ENCODE data around the gene UBR1. TPM values are rescaled to one million over a fixed set of nuclear protein-coding genes. Genes with fewer than 3 reads are reported as not detected.
"Not testable (repeated sequence)": the region's sequence is repeated elsewhere in the genome, so short reads cannot be mapped to it uniquely, and the experiment has no call there.

UBR1 gene
- total RNA-seq, 1 donor from 2014 or later: 21.9 TPM

DNA sequence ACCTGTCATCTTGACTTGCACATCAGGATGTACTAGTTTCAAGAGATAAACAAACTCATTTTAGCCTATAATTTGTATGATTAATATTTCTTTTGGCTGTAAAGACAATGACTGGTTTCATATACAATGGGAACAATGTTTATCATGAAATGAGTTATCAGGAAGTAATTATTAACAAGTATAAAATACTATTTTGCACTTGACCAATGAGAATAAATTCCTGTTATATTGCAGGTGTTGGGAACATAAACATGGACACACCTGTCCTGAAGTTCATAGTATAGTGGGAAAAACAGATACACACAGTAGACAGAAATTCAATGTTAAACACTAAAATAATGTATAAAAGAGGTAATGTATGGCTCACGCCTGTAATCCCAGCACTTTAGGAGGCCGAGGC is 56.9 kb downstream of the UBR1 start:
- no peak for DNase-seq (ENCODE audit: extremely low spot score in 2 of 2)
- Histone ChIP-seq H3K9me3 (no peaks in the 10 kb centered on the region), H3K27ac (no peak overlapping the region), H3K36me3 (peaks cover 0 to 38% of the 10 kb centered on the region in 2 donors), H3K4me3 (no peak overlapping the region), H3K27me3 (no peaks in the 10 kb centered on the region), H3K4me1 (no peaks in the 10 kb centered on the region)
- TF ChIP-seq POLR2AphosphoS5 (IDR thresholded peaks at IDR 0.05; ENCODE audit: insufficient read depth in 1 of 2, low read depth in 1 of 2): peak in 1 of 2 donors; percentile 1
- TF ChIP-seq POLR2A (IDR thresholded peaks at IDR 0.05): no peak
- intact Hi-C loops (cut with DNase I): no loop called here

DNA sequence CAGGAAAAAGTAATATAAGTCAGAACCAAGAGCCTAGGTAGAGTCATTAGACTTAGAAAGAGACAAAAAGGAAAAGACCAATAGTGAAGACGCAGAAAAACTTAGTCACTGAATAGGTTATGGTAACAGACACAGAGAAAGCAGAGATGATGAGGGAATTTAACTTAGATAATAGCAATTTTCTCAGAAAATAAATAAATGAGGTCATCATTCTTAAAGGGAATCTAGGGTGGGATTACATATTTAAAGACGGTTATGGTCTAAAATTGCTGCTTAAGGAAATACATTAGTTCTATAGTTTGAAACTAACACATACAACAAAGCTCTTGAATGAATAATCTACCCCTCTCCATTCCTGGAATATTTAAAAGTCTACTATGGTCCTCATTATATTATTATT is 59.4 kb downstream of the UBR1 start:
- TF ChIP-seq POLR2AphosphoS5 (IDR thresholded peaks at IDR 0.05; ENCODE audit: insufficient read depth in 1 of 2, low read depth in 1 of 2) (no peak), POLR2A (IDR thresholded peaks at IDR 0.05) (no peak)
- TF ChIP-seq, protein P1, sequence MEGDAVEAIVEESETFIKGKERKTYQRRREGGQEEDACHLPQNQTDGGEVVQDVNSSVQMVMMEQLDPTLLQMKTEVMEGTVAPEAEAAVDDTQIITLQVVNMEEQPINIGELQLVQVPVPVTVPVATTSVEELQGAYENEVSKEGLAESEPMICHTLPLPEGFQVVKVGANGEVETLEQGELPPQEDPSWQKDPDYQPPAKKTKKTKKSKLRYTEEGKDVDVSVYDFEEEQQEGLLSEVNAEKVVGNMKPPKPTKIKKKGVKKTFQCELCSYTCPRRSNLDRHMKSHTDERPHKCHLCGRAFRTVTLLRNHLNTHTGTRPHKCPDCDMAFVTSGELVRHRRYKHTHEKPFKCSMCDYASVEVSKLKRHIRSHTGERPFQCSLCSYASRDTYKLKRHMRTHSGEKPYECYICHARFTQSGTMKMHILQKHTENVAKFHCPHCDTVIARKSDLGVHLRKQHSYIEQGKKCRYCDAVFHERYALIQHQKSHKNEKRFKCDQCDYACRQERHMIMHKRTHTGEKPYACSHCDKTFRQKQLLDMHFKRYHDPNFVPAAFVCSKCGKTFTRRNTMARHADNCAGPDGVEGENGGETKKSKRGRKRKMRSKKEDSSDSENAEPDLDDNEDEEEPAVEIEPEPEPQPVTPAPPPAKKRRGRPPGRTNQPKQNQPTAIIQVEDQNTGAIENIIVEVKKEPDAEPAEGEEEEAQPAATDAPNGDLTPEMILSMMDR (IDR thresholded peaks at IDR 0.05): no peak
- peaks cover 0 to 47% of the 10 kb centered on the region in 2 donors for H3K36me3 ChIP-seq

DNA sequence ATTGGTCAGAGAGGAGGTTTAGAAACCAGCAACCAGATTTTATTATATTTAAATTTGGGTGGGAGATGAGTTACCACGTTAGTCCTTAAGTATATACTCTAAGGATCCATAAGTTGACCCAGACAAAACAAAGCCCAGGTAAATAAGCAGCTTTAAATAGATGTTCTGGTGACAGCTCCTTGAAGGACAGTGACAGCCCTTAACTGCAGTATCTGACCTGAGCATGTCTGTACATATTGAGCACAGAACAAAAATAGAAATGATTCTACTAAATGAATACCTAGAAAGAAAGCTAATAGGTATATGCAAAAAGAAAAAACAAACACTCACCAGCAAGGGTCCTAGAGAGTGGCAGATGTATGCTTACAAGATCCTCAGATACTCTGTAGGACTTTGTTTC is 63.0 kb downstream of the UBR1 start:
- peaks cover 0 to 42% of the 10 kb centered on the region in 2 donors for H3K36me3 ChIP-seq
- TF ChIP-seq, protein P1 (IDR thresholded peaks at IDR 0.05): no peak
- no peak for TF ChIP-seq POLR2AphosphoS5 (IDR thresholded peaks at IDR 0.05; ENCODE audit: insufficient read depth in 1 of 2, low read depth in 1 of 2)
- no peak for TF ChIP-seq POLR2A (IDR thresholded peaks at IDR 0.05)
- intact Hi-C loops (cut with DNase I): no loop called here

More for the DNA sequence above, 59.4 kb downstream of the UBR1 start:
- DNase-seq (ENCODE audit: extremely low spot score in 2 of 2): no peak
- H3K27ac ChIP-seq: no peak overlapping the region
- no peak overlapping the region for H3K4me3 ChIP-seq
- intact Hi-C loops (cut with DNase I): no loop called here
- no peaks in the 10 kb centered on the region for H3K4me1 ChIP-seq
- no peaks in the 10 kb centered on the region for H3K9me3 ChIP-seq
- H3K27me3 ChIP-seq: no peaks in the 10 kb centered on the region

DNA sequence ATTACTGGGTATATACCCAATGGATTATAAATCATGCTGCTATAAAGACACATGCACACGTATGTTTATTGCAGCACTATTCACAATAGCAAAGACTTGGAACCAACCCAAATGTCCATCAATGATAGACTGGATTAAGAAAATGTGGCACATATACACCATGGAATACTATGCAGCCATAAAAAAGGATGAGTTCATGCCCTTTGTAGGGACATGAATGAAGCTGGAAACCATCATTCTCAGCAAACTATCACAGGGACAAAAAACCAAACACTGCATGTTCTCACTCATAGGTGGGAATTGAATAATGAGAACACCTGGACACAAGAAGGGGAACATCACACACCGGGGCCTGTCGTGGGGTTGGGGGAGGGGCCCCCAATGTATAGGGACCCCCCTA is 64.8 kb downstream of the UBR1 start:
- H3K27me3 ChIP-seq; H3K9me3 ChIP-seq; H3K4me1 ChIP-seq; H3K4me3 ChIP-seq; H3K27ac ChIP-seq; intact Hi-C loops (cut with DNase I); DNase-seq (ENCODE audit: extremely low spot score in 2 of 2): not testable (repeated sequence)
- H3K36me3 ChIP-seq: peaks cover 0 to 36% of the 10 kb centered on the region in 2 donors

More for the DNA sequence above, 63.0 kb downstream of the UBR1 start:
- H3K4me3 ChIP-seq: no peak overlapping the region
- no peaks in the 10 kb centered on the region for H3K4me1 ChIP-seq
- no peaks in the 10 kb centered on the region for H3K27me3 ChIP-seq
- no peak overlapping the region for H3K27ac ChIP-seq
- DNase-seq (ENCODE audit: extremely low spot score in 2 of 2): no peak
- H3K9me3 ChIP-seq: no peaks in the 10 kb centered on the region

DNA sequence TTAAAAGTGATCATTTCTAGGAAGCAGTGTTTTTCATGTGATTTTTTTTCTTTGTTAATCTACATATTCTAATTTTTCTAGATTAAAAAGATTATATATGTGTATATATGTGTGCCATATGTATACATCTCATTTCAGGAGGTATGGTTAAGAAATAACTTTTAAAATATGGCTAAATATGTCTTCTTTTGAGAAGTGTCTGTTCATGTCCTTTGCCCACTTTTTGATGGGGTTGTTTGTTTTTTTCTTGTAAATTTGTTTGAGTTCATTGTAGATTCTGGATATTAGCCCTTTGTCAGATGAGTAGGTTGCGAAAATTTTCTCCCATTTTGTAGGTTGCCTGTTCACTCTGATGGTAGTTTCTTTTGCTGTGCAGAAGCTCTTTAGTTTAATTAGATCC is 70.6 kb downstream of the UBR1 start:
- DNase-seq (ENCODE audit: extremely low spot score in 2 of 2); H3K27ac ChIP-seq; H3K4me3 ChIP-seq; intact Hi-C loops (cut with DNase I); H3K9me3 ChIP-seq; H3K4me1 ChIP-seq; H3K27me3 ChIP-seq: not testable (repeated sequence)
- peaks cover 0 to 34% of the 10 kb centered on the region in 2 donors for H3K36me3 ChIP-seq

DNA sequence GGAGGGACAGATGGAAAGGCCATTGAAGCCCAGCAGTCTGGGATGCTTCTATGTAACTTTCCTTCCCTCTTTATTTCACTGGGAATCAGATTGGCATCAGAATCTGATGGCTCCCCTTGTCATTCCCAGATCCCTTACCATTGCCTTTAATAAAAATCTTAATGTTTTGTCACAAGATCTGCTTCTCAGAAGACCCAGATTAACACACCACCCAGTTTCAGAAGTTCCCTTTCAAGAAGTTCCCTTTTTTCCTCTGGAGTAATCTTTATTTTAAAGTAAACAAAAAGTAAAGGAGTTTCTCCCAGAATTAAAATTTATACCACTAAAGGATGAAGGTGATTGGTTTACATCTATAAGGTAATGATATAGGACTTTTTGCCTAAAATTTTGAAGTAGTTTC is 76.4 kb downstream of the UBR1 start:
- TF ChIP-seq POLR2AphosphoS5 (IDR thresholded peaks at IDR 0.05; ENCODE audit: insufficient read depth in 1 of 2, low read depth in 1 of 2) (no peak), POLR2A (IDR thresholded peaks at IDR 0.05) (no peak)
- TF ChIP-seq, protein P1 (IDR thresholded peaks at IDR 0.05): no peak
- Histone ChIP-seq H3K4me3 (no peak overlapping the region), H3K4me1 (no peaks in the 10 kb centered on the region), H3K27ac (no peak overlapping the region), H3K27me3 (no peaks in the 10 kb centered on the region), H3K36me3 (peaks cover 0 to 51% of the 10 kb centered on the region in 2 donors), H3K9me3 (no peaks in the 10 kb centered on the region)
- DNase-seq (ENCODE audit: extremely low spot score in 2 of 2): no peak
- intact Hi-C loops (cut with DNase I): no loop called here

DNA sequence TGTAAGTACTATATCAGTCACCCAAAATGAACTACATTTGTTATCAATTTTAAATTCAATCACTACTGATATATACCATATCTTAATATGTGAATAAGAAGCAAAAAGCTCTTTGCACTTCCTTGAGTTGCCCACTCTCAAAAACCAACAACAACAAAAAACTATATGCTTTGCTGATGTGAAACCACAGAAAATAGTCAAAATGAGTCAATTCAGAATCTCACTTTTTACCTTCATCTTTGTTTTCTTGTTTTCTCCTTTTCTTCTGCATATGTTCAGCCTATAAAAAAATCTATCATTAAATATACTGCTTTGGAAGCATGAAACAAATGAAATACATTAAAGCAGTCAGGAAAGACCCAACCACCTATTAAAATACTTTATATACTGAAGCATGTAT is 80.7 kb downstream of the UBR1 start:
- no peak overlapping the region for H3K27ac ChIP-seq
- H3K36me3 ChIP-seq: peaks cover 3 to 59% of the 10 kb centered on the region in 2 donors
- no peak overlapping the region for H3K4me3 ChIP-seq
- no peaks in the 10 kb centered on the region for H3K9me3 ChIP-seq
- DNase-seq (ENCODE audit: extremely low spot score in 2 of 2): no peak
- H3K27me3 ChIP-seq: no peaks in the 10 kb centered on the region
- TF ChIP-seq POLR2AphosphoS5 (IDR thresholded peaks at IDR 0.05; ENCODE audit: insufficient read depth in 1 of 2, low read depth in 1 of 2) (no peak), POLR2A (IDR thresholded peaks at IDR 0.05) (no peak)
- TF ChIP-seq, protein P1 (IDR thresholded peaks at IDR 0.05): no peak
- no peaks in the 10 kb centered on the region for H3K4me1 ChIP-seq
- intact Hi-C loops (cut with DNase I): no loop called here

DNA sequence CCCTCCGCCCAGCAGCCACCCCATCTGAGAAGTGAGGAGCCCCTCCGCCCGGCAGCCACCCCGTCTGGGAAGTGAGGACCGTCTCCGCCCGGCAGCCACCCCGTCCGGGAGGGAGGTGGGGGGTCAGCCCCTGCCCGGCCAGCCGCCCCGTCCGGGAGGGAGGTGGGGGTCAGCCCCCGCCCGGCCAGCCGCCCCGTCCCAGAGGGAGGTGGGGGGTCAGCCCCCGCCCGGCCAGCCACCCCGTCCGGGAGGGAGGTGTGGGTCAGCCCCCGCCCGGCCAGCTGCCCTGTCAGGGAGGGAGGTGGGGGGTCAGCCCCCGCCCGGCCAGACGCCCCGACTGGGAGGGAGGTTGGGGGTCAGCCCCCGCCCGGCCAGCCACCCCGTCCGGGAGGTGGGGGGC is 91.2 kb downstream of the UBR1 start:
- H3K36me3 ChIP-seq: peaks cover 0 to 23% of the 10 kb centered on the region in 2 donors

More for the DNA sequence above, 91.2 kb downstream of the UBR1 start:
- intact Hi-C loops (cut with DNase I); DNase-seq (ENCODE audit: extremely low spot score in 2 of 2); H3K4me1 ChIP-seq; H3K4me3 ChIP-seq; H3K27ac ChIP-seq; H3K27me3 ChIP-seq; H3K9me3 ChIP-seq: not testable (repeated sequence)
